Naive thymus-derived CD4-positive, alpha-beta T cell (primary cell): ENCODE data around the gene ATP6V0D1. TPM values are rescaled to one million over a fixed set of nuclear protein-coding genes. Genes with fewer than 3 reads are reported as not detected.

Experiments used
- ATAC-seq: fragments of 150-1000 bp; cut with Tn5 transposase; 2 replicates; pipeline ENCODE4 v1.10.0; 2021; ENCODE audit warnings: mild to moderate bottlenecking, moderate library complexity
- CTCF ChIA-PET: fragments of 350-600 bp; sonication (Branson Sonifier 250); formaldehyde crosslinking; loops from one replicate; lab custom pipeline; 2021; ENCODE audit warnings: antibody characterized with exemption; lab: Charles Lee
- POLR2A ChIA-PET: fragments of 350-600 bp; sonication (Branson Sonifier 250); formaldehyde crosslinking; loops from one replicate; lab custom pipeline; 2021; ENCODE audit warnings: antibody characterized with exemption, inconsistent platforms; lab: Charles Lee
- DNase-seq, 9 donors: peaks; one replicate each; pipeline versions ENCODE4 v3.0.0 to v3.0.0-alpha.2; 2020 to 2022; ENCODE audit warnings: mixed read lengths in 1 of 9
- H3K27ac ChIP-seq: one replicate; pipeline ENCODE4 v1.7.0; 2013; ENCODE audit warnings: mild to moderate bottlenecking, low read depth, low read length, moderate library complexity
- H3K27me3 ChIP-seq, 2 donors: one replicate each; pipeline ENCODE4 v1.7.0; 2013; ENCODE audit warnings: low read length in 2 of 2, mild to moderate bottlenecking in 2 of 2, moderate library complexity in 2 of 2; ENCODE audit not compliant: control insufficient read depth in 2 of 2, insufficient read depth in 2 of 2
- H3K36me3 ChIP-seq, 3 experiments: 1 replicate in 2 of 3; 2 replicates in 1 of 3; pipeline ENCODE4 v1.7.0; 2013; ENCODE audit warnings: low read length in 3 of 3, mild to moderate bottlenecking in 3 of 3, moderate library complexity in 1 of 3; ENCODE audit not compliant: insufficient read depth in 3 of 3, control insufficient read depth in 2 of 3
- H3K4me1 ChIP-seq, 2 donors: one replicate each; pipeline ENCODE4 v1.7.0; 2013; ENCODE audit warnings: low read length in 2 of 2, mild to moderate bottlenecking in 2 of 2, moderate library complexity in 1 of 2; ENCODE audit not compliant: control insufficient read depth in 2 of 2, insufficient read depth in 2 of 2
- H3K4me3 ChIP-seq: 2 replicates; pipeline ENCODE4 v1.7.0; 2013; ENCODE audit warnings: mild to moderate bottlenecking, low read length
- H3K9me3 ChIP-seq, 3 experiments: 1 replicate in 2 of 3; 2 replicates in 1 of 3; pipeline ENCODE4 v1.7.0; 2013; ENCODE audit warnings: low read length in 3 of 3; ENCODE audit not compliant: control insufficient read depth in 2 of 3
- H3K27ac Mint-ChIP-seq, 9 donors: one replicate each; pipeline ENCODE4 v1.8.0; 2020 to 2022; ENCODE audit warnings: mixed read lengths in 9 of 9, mild to moderate bottlenecking in 8 of 9, moderate library complexity in 5 of 9, inconsistent platforms in 2 of 9
- H3K27me3 Mint-ChIP-seq, 5 donors: one replicate each; pipeline ENCODE4 v1.8.0; 2021 to 2022; ENCODE audit warnings: mixed read lengths in 5 of 5, mild to moderate bottlenecking in 1 of 5
- H3K36me3 Mint-ChIP-seq, 5 donors: one replicate each; pipeline ENCODE4 v1.8.0; 2020 to 2022; ENCODE audit warnings: mixed read lengths in 5 of 5, mild to moderate bottlenecking in 3 of 5, inconsistent platforms in 1 of 5
- H3K4me1 Mint-ChIP-seq, 7 donors: one replicate each; pipeline ENCODE4 v1.8.0; 2020 to 2022; ENCODE audit warnings: mixed read lengths in 7 of 7, mild to moderate bottlenecking in 3 of 7, inconsistent platforms in 1 of 7
- H3K4me3 Mint-ChIP-seq, 10 donors: one replicate each; pipeline ENCODE4 v1.8.0; 2020 to 2022; ENCODE audit warnings: mild to moderate bottlenecking in 10 of 10, mixed read lengths in 10 of 10, moderate library complexity in 6 of 10, inconsistent platforms in 2 of 10
- H3K9me3 Mint-ChIP-seq, 11 donors: one replicate each; pipeline ENCODE4 v1.8.0; 2020 to 2022; ENCODE audit warnings: mixed read lengths in 11 of 11, mild to moderate bottlenecking in 4 of 11, inconsistent platforms in 1 of 11, moderate library complexity in 1 of 11
- intact Hi-C, 2 donors: fragments of 100-400 bp; cut with micrococcal nuclease; formaldehyde crosslinking; loops; one replicate each; pipeline ENCODE4 v1.15.1; 2023
- polyA plus RNA-seq, 2 donors: library from polyadenylated mRNA; unstranded; fragments of 300-500 nt; fragmentation: Illumina TruSeq; gene quantifications; one replicate each; pipeline ENCODE4 v1.2.3, GENCODE V29; 2021
- total RNA-seq, 6 experiments: library from RNA in 5 of 6; stranded (reverse) in 5 of 6; gene quantifications; 1 replicate in 5 of 6; 2 replicates in 1 of 6; pipeline ENCODE4 v1.2.3 and lab custom pipeline; 2021 to 2026

Gene ATP6V0D1
- total and polyA plus RNA-seq, 7 experiments from 2014 or later: 35.8 to 104 (median 58.2) TPM

DNA sequence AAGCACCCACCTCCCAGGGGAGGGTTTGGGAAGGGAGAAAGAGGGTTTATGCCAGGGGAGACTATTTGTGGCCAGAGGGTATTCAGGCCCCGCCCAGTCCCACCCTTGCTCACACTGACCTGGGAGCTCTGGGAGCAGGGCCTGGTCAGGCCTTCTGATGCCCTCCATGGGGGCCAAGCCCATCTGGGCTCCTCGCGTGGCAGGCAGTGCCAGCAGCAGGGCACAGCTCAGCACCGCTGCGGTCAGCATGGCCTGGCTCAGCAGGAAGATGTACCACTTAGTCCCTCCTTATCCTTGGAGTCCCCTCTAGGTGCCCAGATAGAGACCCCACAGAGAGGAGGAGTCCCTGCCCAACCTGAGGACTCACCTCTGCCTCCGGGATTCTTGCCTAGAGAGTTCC lies 2.2 kb upstream of the ATP6V0D1 start, which contains the start of gene AGRP:
TSS of gene AGRP (minus strand) at position 398 of the 400 bp plus-strand sequence. CDS start at position 249, 149 bp downstream.
- H3K36me3 Mint-ChIP-seq: peaks cover 0 to 11% (median 3%) of the 10 kb centered on the region in 5 donors
- no peaks in the 10 kb centered on the region for H3K9me3 ChIP-seq
- peaks cover 0 to 27% (median 9%) of the 10 kb centered on the region in 3 experiments for H3K36me3 ChIP-seq
- peaks cover 17 to 47% (median 32%) of the 10 kb centered on the region in 7 donors for H3K4me1 Mint-ChIP-seq
- no peak for DNase-seq
- no peaks in the 10 kb centered on the region for H3K27me3 Mint-ChIP-seq
- CTCF ChIA-PET: interaction anchor here (1.1 to 9.7 kb wide), 4 partner anchors 11 to 79 kb away, joined by 4 to 70 read pairs (median 20); partner anchors contain the start of gene CTCF
- peak within 1 kb of the TSS; percentile 92 for H3K4me3 ChIP-seq
- H3K9me3 Mint-ChIP-seq: no peaks in the 10 kb centered on the region
- H3K27ac Mint-ChIP-seq: peak within 1 kb of the TSS; percentile 95 to 99 (median 98)
- intact Hi-C loops: loop anchor here in 1 of 2 donors (5.0 to 10.0 kb wide), 2 partner anchors 236 to 762 kb away; partner anchors contain the start of genes FHOD1, PLA2G15 and SLC9A5
- peaks cover 10 to 25% of the 10 kb centered on the region in 2 donors for H3K4me1 ChIP-seq
- ATAC-seq: no peak
- POLR2A ChIA-PET: interaction anchor here (0.9 to 3.0 kb wide), 7 partner anchors 10 to 602 kb away, joined by 3 to 16 read pairs (median 5); partner anchors contain the start of gene NFATC3
- H3K4me3 Mint-ChIP-seq: peak within 1 kb of the TSS; percentile 95 to 100 (median 99)
- H3K27ac ChIP-seq: peak within 1 kb of the TSS; percentile 99
- H3K27me3 ChIP-seq: no peaks in the 10 kb centered on the region

DNA sequence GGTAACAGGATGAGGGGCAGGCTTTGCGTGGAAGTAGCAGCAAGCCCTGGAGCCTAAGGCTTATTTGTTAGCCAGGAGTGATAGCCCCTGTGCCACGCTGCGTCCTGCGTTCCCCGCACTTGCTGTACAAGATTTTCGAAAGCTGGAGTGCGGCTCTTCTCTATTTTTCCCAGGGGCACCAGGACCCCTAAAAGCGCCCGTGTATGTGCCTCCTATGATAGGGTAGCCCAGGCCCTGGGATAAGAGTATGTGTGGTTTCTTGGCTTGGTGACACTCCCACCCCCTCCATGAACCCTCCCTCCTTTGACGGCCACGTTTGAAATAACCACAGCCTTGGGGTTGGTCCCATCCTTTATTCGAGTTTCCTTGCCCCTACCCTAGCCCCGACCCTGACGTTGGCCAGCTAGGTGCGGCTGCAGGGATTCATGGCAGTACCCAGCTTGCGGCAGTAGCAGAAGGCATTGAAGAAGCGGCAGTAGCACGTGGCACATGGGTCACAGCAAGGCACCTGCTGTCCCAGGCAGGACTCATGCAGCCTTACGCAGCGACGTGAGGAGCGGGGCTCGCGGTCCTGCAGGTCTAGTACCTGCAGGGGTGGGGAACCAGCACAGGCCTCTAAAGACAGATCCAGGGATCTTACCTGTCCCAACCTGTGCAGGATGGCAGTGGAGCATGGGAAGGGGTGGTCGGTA lies 1.4 kb upstream of the ATP6V0D1 start:
- Mint-ChIP-seq H3K27ac (peak overlapping the region; percentile 95 to 99 (median 98)), H3K4me1 (peaks cover 20 to 50% (median 33%) of the 10 kb centered on the region in 7 donors), H3K9me3 (no peaks in the 10 kb centered on the region), H3K36me3 (peaks cover 0 to 11% (median 3%) of the 10 kb centered on the region in 5 donors), H3K27me3 (no peaks in the 10 kb centered on the region), H3K4me3 (peak overlapping the region; percentile 95 to 100 (median 99))
- ATAC-seq: no peak
- Histone ChIP-seq H3K4me3 (peak overlapping the region; percentile 92), H3K4me1 (peaks cover 15 to 25% of the 10 kb centered on the region in 2 donors), H3K27ac (peak overlapping the region; percentile 99), H3K27me3 (no peaks in the 10 kb centered on the region), H3K36me3 (peaks cover 0 to 27% (median 9%) of the 10 kb centered on the region in 3 experiments), H3K9me3 (no peaks in the 10 kb centered on the region)
- CTCF ChIA-PET: interaction anchor here (1.1 to 9.7 kb wide), 7 partner anchors 11 to 185 kb away, joined by 4 to 70 read pairs (median 11); partner anchors contain the start of gene CTCF
- intact Hi-C loops: loop anchor here in 1 of 2 donors (5.0 to 10.0 kb wide), 2 partner anchors 235 to 762 kb away; partner anchors contain the start of genes FHOD1, PLA2G15 and SLC9A5
- DNase-seq: no peak
- POLR2A ChIA-PET: interaction anchor here (0.9 to 3.0 kb wide), 13 partner anchors 8 to 602 kb away, joined by 3 to 16 read pairs (median 6); partner anchors contain the start of genes C16orf86, ENKD1 and NFATC3

DNA sequence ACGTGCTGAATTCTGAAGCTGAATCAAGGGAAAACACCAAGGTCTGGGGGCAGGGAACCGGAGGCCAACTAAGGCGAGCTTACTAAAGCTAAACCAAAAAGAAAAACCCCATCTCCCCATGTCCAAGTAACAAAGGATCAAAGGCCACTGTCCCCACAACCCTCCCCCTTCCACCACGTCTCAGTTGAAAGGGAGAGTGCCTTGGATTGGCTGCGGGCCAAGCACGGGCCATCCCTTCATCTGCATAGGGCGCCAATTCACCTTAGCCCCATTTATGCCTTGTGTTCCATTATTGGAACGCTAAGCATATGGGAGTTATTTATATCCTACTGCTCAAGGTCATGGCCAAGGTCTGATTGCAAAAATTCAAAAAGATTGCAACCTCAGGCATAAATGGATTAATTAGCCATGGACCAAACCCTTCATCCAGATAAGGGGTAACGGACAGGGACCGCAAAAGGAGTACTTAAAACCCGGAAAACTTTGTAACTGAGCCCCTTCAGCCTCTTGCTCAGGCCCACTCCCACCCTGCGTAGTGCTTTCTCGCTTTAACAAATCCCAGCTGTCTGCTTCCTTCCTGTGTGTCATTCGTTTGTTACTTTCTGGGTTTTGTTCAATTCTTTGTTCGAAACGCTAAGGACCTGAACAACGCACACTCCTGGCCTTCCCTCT lies 740 bp upstream of the ATP6V0D1 start:
- H3K9me3 ChIP-seq: no peaks in the 10 kb centered on the region
- Mint-ChIP-seq H3K9me3 (no peaks in the 10 kb centered on the region), H3K4me3 (peak overlapping the region; percentile 95 to 100 (median 99)), H3K27ac (peak overlapping the region; percentile 95 to 99 (median 98)), H3K27me3 (no peaks in the 10 kb centered on the region), H3K36me3 (peaks cover 0 to 11% (median 3%) of the 10 kb centered on the region in 5 donors), H3K4me1 (peaks cover 20 to 55% (median 35%) of the 10 kb centered on the region in 7 donors)
- ChIA-PET POLR2A (interaction anchor here (0.6 to 3.0 kb wide), 20 partner anchors 9 to 603 kb away, joined by 3 to 16 read pairs (median 5); partner anchors contain the start of genes ACD, C16orf86, CARMIL2 and CTCF), CTCF (interaction anchor here (0.7 to 9.7 kb wide), 13 partner anchors 8 to 186 kb away, joined by 3 to 70 read pairs (median 5); partner anchors contain the start of gene CTCF)
- peak in 6 of 9 donors; percentile 26 to 37 (median 32) for DNase-seq
- peaks cover 0 to 23% (median 9%) of the 10 kb centered on the region in 3 experiments for H3K36me3 ChIP-seq
- intact Hi-C loops: loop anchor here (1.0 to 10.0 kb wide), 22 partner anchors 13 to 763 kb away; partner anchors contain the start of genes ACD (in 2 of the 2), CTCF (in 2 of the 2), GFOD2 (in 2 of the 2) and MATCAP1 (in 2 of the 2)
- H3K4me3 ChIP-seq: peak overlapping the region; percentile 92
- ATAC-seq: no peak
- H3K4me1 ChIP-seq: peaks cover 15 to 25% of the 10 kb centered on the region in 2 donors
- peak overlapping the region; percentile 99 for H3K27ac ChIP-seq
- H3K27me3 ChIP-seq: no peaks in the 10 kb centered on the region

DNA sequence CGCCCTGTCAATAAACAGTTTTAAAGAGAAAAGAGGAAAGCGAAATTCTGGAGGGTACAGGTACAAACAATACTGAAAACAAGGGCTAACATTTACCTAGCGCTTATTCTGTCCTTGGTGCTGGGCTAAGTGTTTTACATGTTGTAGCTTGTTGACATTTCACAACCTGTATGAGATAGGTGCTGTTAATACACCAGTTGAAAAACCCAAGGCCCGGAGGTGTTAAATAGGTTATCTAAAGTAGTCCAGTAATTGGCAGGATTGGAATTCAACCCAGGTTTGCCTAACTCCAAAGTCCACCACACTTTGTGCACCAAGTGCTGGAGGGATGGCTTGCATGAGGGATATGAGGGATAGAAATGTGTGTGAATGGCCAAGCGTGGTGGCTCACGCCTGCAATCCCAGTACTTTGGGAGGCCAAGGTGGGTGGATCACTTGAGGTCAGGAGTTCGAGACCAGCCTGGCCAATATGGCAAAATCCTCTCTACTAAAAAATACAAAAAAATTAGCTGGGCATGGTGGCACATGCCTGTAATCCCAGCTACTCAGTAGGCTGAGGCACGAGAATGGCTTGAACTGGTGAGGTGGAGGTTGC lies 2.9 kb downstream of the ATP6V0D1 start:
- Mint-ChIP-seq H3K27me3 (no peaks in the 10 kb centered on the region), H3K4me1 (peaks cover 26 to 69% (median 56%) of the 10 kb centered on the region in 7 donors), H3K9me3 (no peaks in the 10 kb centered on the region), H3K27ac (peak overlapping the region in 1 of 9 donors; percentile 17), H3K4me3 (peak overlapping the region in 9 of 10 donors; percentile 12 to 100 (median 56)), H3K36me3 (peaks cover 0 to 15% (median 3%) of the 10 kb centered on the region in 5 donors)
- ATAC-seq: no peak
- peaks cover 18 to 22% of the 10 kb centered on the region in 2 donors for H3K4me1 ChIP-seq
- ChIA-PET POLR2A (no interaction called here), CTCF (interaction anchor here (1.0 to 9.7 kb wide), 3 partner anchors 36 to 50 kb away, joined by 3 to 70 read pairs (median 4); no protein-coding TSS in a partner anchor)
- peaks cover 0 to 17% (median 0%) of the 10 kb centered on the region in 3 experiments for H3K36me3 ChIP-seq
- H3K4me3 ChIP-seq: no peak overlapping the region
- H3K27me3 ChIP-seq: no peaks in the 10 kb centered on the region
- intact Hi-C loops: no loop called here
- DNase-seq: no peak
- H3K27ac ChIP-seq: no peak overlapping the region
- no peaks in the 10 kb centered on the region for H3K9me3 ChIP-seq

DNA sequence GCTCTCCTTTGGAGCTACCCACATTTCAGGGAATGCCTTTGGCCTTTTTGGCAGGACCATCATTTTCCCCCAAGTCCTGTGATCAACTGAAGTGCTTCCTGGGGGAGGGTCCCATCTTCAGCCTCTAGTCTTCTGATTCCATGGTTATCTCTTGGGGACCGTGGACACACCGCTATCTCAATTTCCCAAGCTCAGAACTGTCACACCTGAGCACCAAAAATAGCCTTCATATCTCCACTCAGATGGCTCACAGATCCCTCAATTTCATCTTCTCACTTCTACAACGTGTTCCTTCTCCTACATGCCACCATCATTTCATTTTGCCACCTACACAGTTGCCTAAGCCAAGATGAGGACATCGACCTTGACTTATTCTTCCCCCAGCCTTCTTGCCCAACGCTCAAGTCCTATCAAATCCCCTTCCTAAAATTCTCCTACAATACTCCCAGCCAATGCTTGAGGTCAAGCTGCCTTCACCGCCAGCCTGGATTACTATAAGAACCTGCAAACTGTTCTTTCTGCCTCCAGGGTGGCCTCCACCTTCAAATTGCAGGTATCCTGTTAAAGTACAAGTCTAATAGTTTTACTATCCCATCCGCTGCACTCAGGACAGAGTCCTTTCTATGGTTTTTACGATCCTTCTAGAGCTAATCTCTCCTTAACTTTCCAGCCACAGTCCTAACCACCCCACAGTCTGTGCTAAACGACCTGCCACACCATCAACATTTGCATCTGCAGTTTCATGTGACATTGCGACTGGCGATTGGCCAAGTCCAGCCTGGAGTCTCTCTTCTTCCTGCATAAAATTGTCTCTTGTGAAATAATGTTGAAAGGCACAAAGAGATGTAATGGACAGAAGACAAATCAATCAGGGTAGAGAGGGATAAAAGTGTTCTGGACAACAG lies 6.2 kb downstream of the ATP6V0D1 start:
- Mint-ChIP-seq H3K27ac (peak overlapping the region in 2 of 9 donors; percentile 52 to 72), H3K9me3 (no peaks in the 10 kb centered on the region), H3K36me3 (peaks cover 0 to 15% (median 0%) of the 10 kb centered on the region in 5 donors), H3K27me3 (no peaks in the 10 kb centered on the region), H3K4me3 (no peak overlapping the region), H3K4me1 (peaks cover 16 to 75% (median 65%) of the 10 kb centered on the region in 7 donors)
- H3K4me3 ChIP-seq: no peak overlapping the region
- peaks cover 0 to 13% (median 0%) of the 10 kb centered on the region in 3 experiments for H3K36me3 ChIP-seq
- intact Hi-C loops: no loop called here
- ATAC-seq (no peak), DNase-seq (no peak)
- H3K4me1 ChIP-seq: peaks cover 8 to 9% of the 10 kb centered on the region in 2 donors
- no peaks in the 10 kb centered on the region for H3K9me3 ChIP-seq
- ChIA-PET POLR2A (no interaction called here), CTCF (interaction anchor here (0.6 to 1.1 kb wide), 2 partner anchors 15 to 46 kb away, joined by 3 to 4 read pairs; no protein-coding TSS in a partner anchor)
- H3K27ac ChIP-seq: no peak overlapping the region
- no peaks in the 10 kb centered on the region for H3K27me3 ChIP-seq
